Inferior parietal cortex (tissue), 1 donor: ENCODE results near the gene RAP1GAP2.

Experiments used
- DNase-seq: peaks from one replicate; pipeline ENCODE4 v3.0.0-alpha.2; 2016; ENCODE audit errors: extremely low spot score

Gene RAP1GAP2

GRCh38 chr17:2853283-2854142 is 57.3 kb downstream of the RAP1GAP2 start:
- no peak for DNase-seq

GRCh38 chr17:2854143-2855055 is 58.2 kb downstream of the RAP1GAP2 start:
- no peak for DNase-seq

- DNase-seq: no peak
These were observed 58.9 kb downstream of the RAP1GAP2 start for GRCh38 chr17:2855063-2855600.

GRCh38 chr17:2856727-2857126 is 60.5 kb downstream of the RAP1GAP2 start:
- no peak for DNase-seq

GRCh38 chr17:2860045-2860444 is 63.8 kb downstream of the RAP1GAP2 start:
- DNase-seq: no peak

- no peak for DNase-seq
These were observed 64.6 kb downstream of the RAP1GAP2 start for GRCh38 chr17:2860883-2861282.

- DNase-seq: no peak
These were observed 66.0 kb downstream of the RAP1GAP2 start for GRCh38 chr17:2862197-2862596.

GRCh38 chr17:2863204-2863603 is 67.0 kb downstream of the RAP1GAP2 start:
- DNase-seq: no peak

- no peak for DNase-seq
These were observed 69.0 kb downstream of the RAP1GAP2 start for GRCh38 chr17:2865228-2865627.

- no peak for DNase-seq
These were observed 71.5 kb downstream of the RAP1GAP2 start for GRCh38 chr17:2867441-2868424.

- no peak for DNase-seq
These were observed 73.4 kb downstream of the RAP1GAP2 start for GRCh38 chr17:2869604-2870003.

GRCh38 chr17:2871205-2871604 is 75.0 kb downstream of the RAP1GAP2 start:
- no peak for DNase-seq

- DNase-seq: no peak
These were observed 75.5 kb downstream of the RAP1GAP2 start for GRCh38 chr17:2871720-2872119.

GRCh38 chr17:2872282-2872681 is 76.0 kb downstream of the RAP1GAP2 start:
- no peak for DNase-seq

- no peak for DNase-seq
These were observed 78.0 kb downstream of the RAP1GAP2 start for GRCh38 chr17:2874189-2874686.

- DNase-seq: no peak
These were observed 79.4 kb downstream of the RAP1GAP2 start for GRCh38 chr17:2875608-2876007.

GRCh38 chr17:2876467-2876866 is 80.2 kb downstream of the RAP1GAP2 start:
- DNase-seq: no peak

- no peak for DNase-seq
These were observed 82.6 kb downstream of the RAP1GAP2 start for GRCh38 chr17:2878751-2879254.

- DNase-seq: no peak
These were observed 83.8 kb downstream of the RAP1GAP2 start for GRCh38 chr17:2880050-2880449.

GRCh38 chr17:2881295-2881694 is 85.1 kb downstream of the RAP1GAP2 start:
- no peak for DNase-seq
